ENCODE results near the gene NPDC1.

DNA sequence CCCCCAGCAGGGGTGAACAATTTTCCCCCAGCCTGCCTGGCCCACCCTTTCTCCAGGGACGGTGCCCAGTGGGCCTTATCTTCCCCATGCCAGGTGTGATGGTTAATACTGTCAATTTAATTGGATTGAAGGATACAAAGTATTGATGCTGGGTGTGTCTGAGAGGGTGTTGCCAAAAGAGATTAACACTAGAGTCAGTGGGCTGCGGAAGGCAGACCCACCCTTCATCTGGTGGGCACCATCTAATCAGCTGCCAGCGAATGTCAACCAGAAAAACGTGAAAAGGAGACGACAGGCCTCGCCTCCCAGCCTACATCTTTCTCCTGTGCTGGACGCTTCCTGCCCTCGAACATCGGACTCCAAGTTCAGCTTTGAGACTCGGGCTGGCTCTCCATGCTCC is 8.5 kb downstream of the NPDC1 start:
- TF ChIP-seq, protein P1, sequence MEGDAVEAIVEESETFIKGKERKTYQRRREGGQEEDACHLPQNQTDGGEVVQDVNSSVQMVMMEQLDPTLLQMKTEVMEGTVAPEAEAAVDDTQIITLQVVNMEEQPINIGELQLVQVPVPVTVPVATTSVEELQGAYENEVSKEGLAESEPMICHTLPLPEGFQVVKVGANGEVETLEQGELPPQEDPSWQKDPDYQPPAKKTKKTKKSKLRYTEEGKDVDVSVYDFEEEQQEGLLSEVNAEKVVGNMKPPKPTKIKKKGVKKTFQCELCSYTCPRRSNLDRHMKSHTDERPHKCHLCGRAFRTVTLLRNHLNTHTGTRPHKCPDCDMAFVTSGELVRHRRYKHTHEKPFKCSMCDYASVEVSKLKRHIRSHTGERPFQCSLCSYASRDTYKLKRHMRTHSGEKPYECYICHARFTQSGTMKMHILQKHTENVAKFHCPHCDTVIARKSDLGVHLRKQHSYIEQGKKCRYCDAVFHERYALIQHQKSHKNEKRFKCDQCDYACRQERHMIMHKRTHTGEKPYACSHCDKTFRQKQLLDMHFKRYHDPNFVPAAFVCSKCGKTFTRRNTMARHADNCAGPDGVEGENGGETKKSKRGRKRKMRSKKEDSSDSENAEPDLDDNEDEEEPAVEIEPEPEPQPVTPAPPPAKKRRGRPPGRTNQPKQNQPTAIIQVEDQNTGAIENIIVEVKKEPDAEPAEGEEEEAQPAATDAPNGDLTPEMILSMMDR (IDR thresholded peaks at IDR 0.05; ENCODE audit: control extremely low read depth in 1 of 3, insufficient read depth in 1 of 3, low read depth in 1 of 3, low read length in 3 of 3) = no peak
- TF ChIP-seq RAD21 (IDR thresholded peaks at IDR 0.05 in 1 of 2, conservative IDR thresholded peaks at IDR 0.05 in 1 of 2; ENCODE audit: low read depth in 2 of 2, low read length in 2 of 2) (no peak), GABPA (IDR thresholded peaks at IDR 0.05; ENCODE audit: borderline replicate concordance, insufficient read depth, low read length) (no peak), POLR2A (IDR thresholded peaks at IDR 0.05; ENCODE audit: control extremely low read depth in 1 of 2, low read depth in 2 of 2, low read length in 2 of 2) (no peak), ZNF274 (IDR thresholded peaks at IDR 0.05; ENCODE audit: borderline replicate concordance, extremely low read depth, low read length) (no peak), YY1 (IDR thresholded peaks at IDR 0.05; ENCODE audit: low read depth, low read length) (no peak), RXRA (IDR thresholded peaks at IDR 0.05; ENCODE audit: insufficient read depth, low read depth, low read length) (no peak), JUN (IDR thresholded peaks at IDR 0.05; ENCODE audit: low read depth, low read length) (no peak), ASH2L (IDR thresholded peaks at IDR 0.05; ENCODE audit: low read length) (no peak), KDM4A (IDR thresholded peaks at IDR 0.05; ENCODE audit: low read depth, low read length, severe bottlenecking) (no peak), EP300 (IDR thresholded peaks at IDR 0.05; ENCODE audit: borderline replicate concordance in 1 of 2, low read depth in 2 of 2, low read length in 2 of 2) (no peak), EZH2 (IDR thresholded peaks at IDR 0.05; ENCODE audit: low read depth, low read length, severe bottlenecking) (no peak), SP4 (IDR thresholded peaks at IDR 0.05; ENCODE audit: low read length) (no peak)
- TF ChIP-seq, protein P2, sequence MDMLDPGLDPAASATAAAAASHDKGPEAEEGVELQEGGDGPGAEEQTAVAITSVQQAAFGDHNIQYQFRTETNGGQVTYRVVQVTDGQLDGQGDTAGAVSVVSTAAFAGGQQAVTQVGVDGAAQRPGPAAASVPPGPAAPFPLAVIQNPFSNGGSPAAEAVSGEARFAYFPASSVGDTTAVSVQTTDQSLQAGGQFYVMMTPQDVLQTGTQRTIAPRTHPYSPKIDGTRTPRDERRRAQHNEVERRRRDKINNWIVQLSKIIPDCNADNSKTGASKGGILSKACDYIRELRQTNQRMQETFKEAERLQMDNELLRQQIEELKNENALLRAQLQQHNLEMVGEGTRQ (IDR thresholded peaks at IDR 0.05; ENCODE audit: low read length) = no peak
